ENCODE data around the gene IMPDH1. TPM values are rescaled to one million over a fixed set of nuclear protein-coding genes. Genes with fewer than 3 reads are reported as not detected.

Gene IMPDH1
- total and polyA plus RNA-seq, 10 of the 15 experiments (the other 5 are each of a cell fraction or from before 2014, with no cell fraction given): 0.50 to 61.3 (median 41.8) TPM

- TF ChIP-seq CUX1 (IDR thresholded peaks at IDR 0.05; ENCODE audit: insufficient replicate concordance, low read depth, low read length) (no peak), RFX5 (IDR thresholded peaks at IDR 0.05; ENCODE audit: low read depth, low read length) (no peak), HDGF (IDR thresholded peaks at IDR 0.05) (peak; percentile 31; the same call in 1 of the 2 replicates), POLR2A (IDR thresholded peaks at IDR 0.05; ENCODE audit: low read depth, low read length) (no peak), NFYB (IDR thresholded peaks at IDR 0.05; ENCODE audit: insufficient read depth, low read depth, low read length) (no peak), NFIC (IDR thresholded peaks at IDR 0.05; ENCODE audit: low read depth, low read length) (no peak), SMAD5 (IDR thresholded peaks at IDR 0.05; ENCODE audit: low read depth) (no peak), ATF3 (IDR thresholded peaks at IDR 0.05; ENCODE audit: borderline replicate concordance, extremely low read depth, low read depth, low read length) (no peak), ZNF24 (IDR thresholded peaks at IDR 0.05) (no peak)
Measured at GRCh38 chr7:128427289-128427891, 17.6 kb upstream of the IMPDH1 start (continued).

Measured in GM12878 (cell line).